Activated CD4-positive, alpha-beta T cell treated with anti-CD3 and anti-CD28 coated beads, Interleukin-10, Interleukin-2, amounts not matched to agents 100 ng/mL and 50 ng/mL, durations not matched to agents 16 hours and 8 hours (primary cell): Measurements from ENCODE around the gene PTPN18.

ENCODE experiments used
- DNase-seq: peaks from one replicate; pipeline ENCODE4 v3.0.0-alpha.2; 2020

PTPN18 gene

GRCh38 chr2:130368786-130369185 lies 12.9 kb downstream of the PTPN18 start:
- DNase-seq = no peak

- no peak for DNase-seq
These were observed 13.6 kb downstream of the PTPN18 start for GRCh38 chr2:130369311-130369964.

GRCh38 chr2:130369965-130370341 lies 14.1 kb downstream of the PTPN18 start:
- no peak for DNase-seq

GRCh38 chr2:130370490-130370889 lies 14.6 kb downstream of the PTPN18 start:
- peak; percentile 41 for DNase-seq

GRCh38 chr2:130371723-130372054 lies 15.8 kb downstream of the PTPN18 start:
- no peak for DNase-seq

- peak; percentile 90 for DNase-seq
These were observed 16.4 kb downstream of the PTPN18 start for GRCh38 chr2:130372055-130372832.

GRCh38 chr2:130372833-130373807 lies 17.3 kb downstream of the PTPN18 start:
- DNase-seq = no peak

- no peak for DNase-seq
These were observed 18.0 kb downstream of the PTPN18 start for GRCh38 chr2:130373808-130374365.

GRCh38 chr2:130374587-130375290 lies 18.9 kb downstream of the PTPN18 start:
- DNase-seq = no peak

GRCh38 chr2:130375291-130376266 lies 19.7 kb downstream of the PTPN18 start:
- DNase-seq = no peak

GRCh38 chr2:130376433-130377293 lies 20.8 kb downstream of the PTPN18 start:
- DNase-seq = no peak

GRCh38 chr2:130377491-130377890 lies 21.6 kb downstream of the PTPN18 start:
- no peak for DNase-seq

GRCh38 chr2:130378206-130378897 lies 22.5 kb downstream of the PTPN18 start:
- no peak for DNase-seq

GRCh38 chr2:130378898-130379214 lies 23.0 kb downstream of the PTPN18 start:
- DNase-seq = no peak

- no peak for DNase-seq
These were observed 24.5 kb downstream of the PTPN18 start for GRCh38 chr2:130380096-130380934.

GRCh38 chr2:130381145-130381544 lies 25.3 kb downstream of the PTPN18 start:
- DNase-seq = no peak

GRCh38 chr2:130381619-130382018 lies 25.8 kb downstream of the PTPN18 start:
- DNase-seq = no peak

GRCh38 chr2:130382313-130382917 lies 26.6 kb downstream of the PTPN18 start:
- DNase-seq = no peak
